HG03565 (cell line): ENCODE results near the gene SNAP91.
"Not testable (repeated sequence)": the region's sequence is repeated elsewhere in the genome, so short reads cannot be mapped to it uniquely, and the experiment has no call there.

Experiments used
- ATAC-seq: cut with Tn5 transposase; IDR thresholded peaks from one replicate; pipeline ENCODE4 v1.9.1; 2021; ENCODE audit warnings: mild to moderate bottlenecking, moderate library complexity; ENCODE audit not compliant: unreplicated experiment

The SNAP91 gene, protein sequence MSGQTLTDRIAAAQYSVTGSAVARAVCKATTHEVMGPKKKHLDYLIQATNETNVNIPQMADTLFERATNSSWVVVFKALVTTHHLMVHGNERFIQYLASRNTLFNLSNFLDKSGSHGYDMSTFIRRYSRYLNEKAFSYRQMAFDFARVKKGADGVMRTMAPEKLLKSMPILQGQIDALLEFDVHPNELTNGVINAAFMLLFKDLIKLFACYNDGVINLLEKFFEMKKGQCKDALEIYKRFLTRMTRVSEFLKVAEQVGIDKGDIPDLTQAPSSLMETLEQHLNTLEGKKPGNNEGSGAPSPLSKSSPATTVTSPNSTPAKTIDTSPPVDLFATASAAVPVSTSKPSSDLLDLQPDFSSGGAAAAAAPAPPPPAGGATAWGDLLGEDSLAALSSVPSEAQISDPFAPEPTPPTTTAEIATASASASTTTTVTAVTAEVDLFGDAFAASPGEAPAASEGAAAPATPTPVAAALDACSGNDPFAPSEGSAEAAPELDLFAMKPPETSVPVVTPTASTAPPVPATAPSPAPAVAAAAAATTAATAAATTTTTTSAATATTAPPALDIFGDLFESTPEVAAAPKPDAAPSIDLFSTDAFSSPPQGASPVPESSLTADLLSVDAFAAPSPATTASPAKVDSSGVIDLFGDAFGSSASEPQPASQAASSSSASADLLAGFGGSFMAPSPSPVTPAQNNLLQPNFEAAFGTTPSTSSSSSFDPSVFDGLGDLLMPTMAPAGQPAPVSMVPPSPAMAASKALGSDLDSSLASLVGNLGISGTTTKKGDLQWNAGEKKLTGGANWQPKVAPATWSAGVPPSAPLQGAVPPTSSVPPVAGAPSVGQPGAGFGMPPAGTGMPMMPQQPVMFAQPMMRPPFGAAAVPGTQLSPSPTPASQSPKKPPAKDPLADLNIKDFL

GRCh38 chr6:83708970-83709747 lies at the start of gene SNAP91:
Gene SNAP91 (minus strand): TSS chr6:83709101. CDS start chr6:83707927, 1,174 bp downstream.
- ATAC-seq = no peak

- no peak for ATAC-seq
These were observed 49.6 kb upstream of the SNAP91 start for GRCh38 chr6:83758533-83758932.

DNA sequence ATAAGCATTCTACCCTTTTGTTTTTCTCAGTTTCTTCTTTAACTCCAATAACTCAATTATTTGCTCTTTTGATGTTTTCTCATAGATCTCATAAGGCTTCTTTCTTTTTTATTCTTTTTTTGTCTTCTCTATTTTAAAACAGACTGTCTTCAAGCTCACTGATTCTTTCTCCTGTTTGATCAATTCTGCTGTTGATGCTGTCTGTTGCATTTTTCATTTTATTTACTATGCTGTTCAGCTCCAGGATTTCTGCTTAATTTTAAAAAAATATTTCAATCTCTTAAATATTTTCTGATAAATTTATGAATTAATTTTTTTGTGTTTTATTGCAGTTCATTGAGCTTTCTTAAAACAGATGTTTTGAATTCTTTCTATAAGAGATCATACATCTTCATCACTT lies 48.1 kb upstream of the SNAP91 start:
- ATAC-seq = no peak

GRCh38 chr6:83756565-83756964 lies 47.7 kb upstream of the SNAP91 start:
- no peak for ATAC-seq

DNA sequence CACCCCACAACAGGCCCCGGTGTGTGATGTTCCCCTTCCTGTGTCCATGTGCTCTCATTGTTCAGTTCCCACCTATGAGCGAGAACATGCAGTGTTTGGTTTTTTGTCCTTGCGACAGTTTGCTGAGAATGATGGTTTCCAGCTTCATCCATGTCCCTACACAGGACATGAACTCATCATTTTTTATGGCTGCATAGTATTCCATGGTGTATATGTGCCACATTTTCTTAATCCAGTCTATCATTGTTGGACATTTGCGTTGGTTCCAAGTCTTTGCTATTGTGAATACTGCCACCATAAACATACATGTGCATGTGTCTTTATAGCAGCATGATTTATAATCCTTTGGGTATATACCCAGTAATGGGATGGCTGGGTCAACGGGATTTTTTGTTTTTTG lies 43.5 kb upstream of the SNAP91 start:
- ATAC-seq = not testable (repeated sequence)

- no peak for ATAC-seq
These were observed 32.2 kb upstream of the SNAP91 start for GRCh38 chr6:83741089-83741488.

- ATAC-seq = no peak
These were observed 26.6 kb upstream of the SNAP91 start for GRCh38 chr6:83735461-83735860.

DNA sequence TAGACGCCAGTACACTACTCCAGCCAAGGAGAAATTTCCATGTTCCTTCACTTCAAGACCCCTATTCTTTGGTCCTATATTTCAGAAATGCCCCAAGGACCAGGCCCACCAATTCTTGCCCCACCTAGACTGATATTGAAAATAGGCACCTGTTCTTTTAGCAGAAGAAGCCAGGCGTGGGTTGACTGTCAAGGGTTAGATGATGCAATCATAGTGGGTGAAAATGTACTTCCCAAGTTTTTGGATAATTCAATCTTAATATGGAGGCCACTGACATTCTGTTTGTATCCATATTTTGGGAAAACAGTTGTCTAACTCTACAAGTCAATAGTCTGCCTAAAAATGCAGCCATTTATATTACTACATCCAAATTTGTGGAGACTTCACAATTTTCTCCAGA lies 21.0 kb upstream of the SNAP91 start:
- ATAC-seq = no peak

DNA sequence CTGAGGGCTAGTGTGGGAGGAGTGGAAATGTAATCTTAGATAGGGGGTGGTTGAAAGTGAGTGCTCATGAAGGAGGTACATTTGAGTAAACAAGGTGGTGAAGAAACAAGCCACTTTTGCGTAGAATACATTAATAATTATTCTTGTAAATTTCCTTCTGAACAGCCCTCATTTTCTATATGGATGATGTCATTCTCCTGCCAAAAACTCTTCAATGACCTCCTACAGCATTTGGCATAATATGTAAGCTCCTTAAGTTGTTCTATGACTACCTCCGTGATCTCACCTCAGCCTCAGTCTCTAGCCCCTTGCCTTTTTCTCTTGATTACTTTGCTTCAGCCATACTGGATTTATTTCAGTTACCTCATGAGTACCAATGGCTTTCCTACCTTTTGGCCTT lies 14.0 kb upstream of the SNAP91 start:
- no peak for ATAC-seq

GRCh38 chr6:83717809-83718208 lies 8.9 kb upstream of the SNAP91 start:
- no peak for ATAC-seq

DNA sequence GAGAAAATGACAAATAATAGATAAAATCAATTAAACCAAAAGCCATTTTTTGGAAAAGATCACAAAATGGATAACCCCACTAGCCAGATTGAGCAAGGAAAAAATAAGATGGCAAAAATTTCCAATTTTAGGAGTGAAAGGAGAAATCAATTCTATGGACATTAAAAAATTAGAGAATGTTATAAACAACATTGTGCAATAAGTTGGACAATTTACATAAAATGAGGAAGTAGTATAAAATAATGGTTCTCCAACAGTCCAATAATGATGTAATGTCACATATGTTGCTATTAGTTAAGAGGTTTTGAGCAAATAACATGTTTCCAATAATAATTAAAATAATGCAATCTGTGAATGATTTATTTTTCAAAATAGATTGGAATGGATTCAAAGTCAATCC lies 3.1 kb upstream of the SNAP91 start:
- no peak for ATAC-seq

DNA sequence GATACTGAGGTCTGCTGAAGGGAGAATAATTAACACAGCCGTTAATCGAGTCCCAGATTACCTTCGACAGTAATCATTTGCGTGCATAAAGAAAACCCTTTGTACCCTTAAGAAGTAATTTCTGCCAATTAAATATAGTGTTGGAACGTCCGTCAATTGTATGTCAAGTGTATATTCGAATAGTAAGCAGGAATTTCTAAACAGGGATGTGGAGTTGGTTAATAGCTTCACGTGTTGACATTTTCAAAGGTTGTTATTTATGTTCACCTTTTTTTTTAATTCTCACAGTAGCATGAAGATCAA lies 798 bp upstream of the SNAP91 start:
- no peak for ATAC-seq

- no peak for ATAC-seq
These were observed 343 bp downstream of the SNAP91 start for GRCh38 chr6:83708546-83708969.

DNA sequence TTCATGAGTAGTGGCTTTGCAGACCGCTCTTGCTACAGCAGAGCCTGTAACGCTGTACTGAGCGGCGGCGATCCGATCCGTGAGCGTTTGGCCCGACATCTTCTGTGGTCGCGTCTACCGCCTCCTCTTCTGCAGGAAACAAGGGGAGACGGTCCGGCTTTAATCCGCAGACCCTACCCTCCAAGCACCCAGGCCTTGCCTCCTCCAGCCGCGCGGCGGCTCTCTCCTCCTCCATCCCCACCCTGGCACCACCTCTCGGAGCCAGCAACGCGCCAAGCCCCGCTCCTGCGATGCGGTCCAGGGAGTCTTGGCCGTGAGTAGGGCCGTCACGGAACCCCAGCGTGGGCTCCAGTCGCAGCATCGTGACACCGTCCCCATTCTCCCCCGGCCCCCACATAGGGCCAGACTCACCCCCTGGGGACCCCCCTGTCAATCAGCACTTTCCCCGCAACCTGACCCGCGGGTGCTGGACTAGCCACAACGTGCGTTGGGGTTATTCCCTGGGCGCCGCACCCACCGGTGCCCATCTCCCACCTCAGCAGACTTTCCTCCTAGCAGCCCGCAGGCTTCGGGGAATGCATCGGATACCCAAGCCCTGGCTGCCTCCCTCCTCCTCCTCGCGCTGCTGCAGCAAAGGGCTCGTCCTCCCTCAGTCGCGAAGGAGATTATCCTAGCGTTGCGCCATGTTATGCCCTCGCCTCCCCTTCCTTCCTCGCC lies 914 bp downstream of the SNAP91 start:
- no peak for ATAC-seq

GRCh38 chr6:83702749-83703148 lies 6.2 kb downstream of the SNAP91 start:
- no peak for ATAC-seq

GRCh38 chr6:83702077-83702476 lies 6.8 kb downstream of the SNAP91 start:
- no peak for ATAC-seq

- no peak for ATAC-seq
These were observed 12.2 kb downstream of the SNAP91 start for GRCh38 chr6:83696674-83697073.

- ATAC-seq = no peak
These were observed 23.4 kb downstream of the SNAP91 start for GRCh38 chr6:83685481-83685880.

- ATAC-seq = no peak
These were observed 31.1 kb downstream of the SNAP91 start for GRCh38 chr6:83677791-83678190.

GRCh38 chr6:83637953-83638352 lies 70.9 kb downstream of the SNAP91 start:
- no peak for ATAC-seq

DNA sequence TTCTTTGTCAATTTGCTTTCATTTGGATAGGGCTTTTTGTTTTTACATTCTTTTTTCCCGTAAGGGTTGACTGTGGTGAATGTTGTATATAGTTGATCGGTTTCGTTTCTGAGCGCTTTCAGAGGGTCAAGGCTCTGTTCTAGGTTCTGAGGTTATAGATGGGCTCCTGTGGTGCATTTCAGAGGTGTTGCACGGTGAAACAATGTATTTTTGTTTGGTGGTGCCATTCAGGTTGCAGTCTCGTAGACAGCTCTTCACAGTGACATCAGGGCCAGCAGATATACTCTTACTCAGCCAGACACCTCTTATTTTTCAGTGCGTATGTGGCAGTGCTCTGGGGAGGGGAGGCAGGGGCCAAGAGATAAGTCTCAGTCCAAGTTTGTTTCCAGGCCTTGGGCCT lies 72.1 kb downstream of the SNAP91 start:
- ATAC-seq = no peak
